ENCODE measurements around the gene OCSTAMP.

DNA sequence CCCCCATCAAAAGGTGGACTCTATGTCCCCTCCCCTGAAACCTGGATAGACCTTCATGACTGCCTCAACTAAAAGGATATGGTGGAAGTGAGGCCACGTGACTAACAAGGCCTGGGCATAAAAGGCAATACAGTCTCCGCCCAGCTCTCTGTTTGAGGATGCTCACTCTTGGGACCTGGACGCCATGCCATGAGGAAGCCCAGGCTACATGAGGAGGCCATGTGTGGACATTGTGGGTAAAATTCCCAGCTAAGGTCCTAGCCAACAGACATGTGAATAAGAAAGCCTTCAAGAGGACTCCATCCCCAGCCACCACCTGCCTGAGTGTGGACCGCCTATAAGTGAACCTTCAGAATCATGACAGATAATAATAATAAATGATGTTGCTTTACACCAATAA is 29.9 kb downstream of the OCSTAMP start:
- TF ChIP-seq, protein P1, sequence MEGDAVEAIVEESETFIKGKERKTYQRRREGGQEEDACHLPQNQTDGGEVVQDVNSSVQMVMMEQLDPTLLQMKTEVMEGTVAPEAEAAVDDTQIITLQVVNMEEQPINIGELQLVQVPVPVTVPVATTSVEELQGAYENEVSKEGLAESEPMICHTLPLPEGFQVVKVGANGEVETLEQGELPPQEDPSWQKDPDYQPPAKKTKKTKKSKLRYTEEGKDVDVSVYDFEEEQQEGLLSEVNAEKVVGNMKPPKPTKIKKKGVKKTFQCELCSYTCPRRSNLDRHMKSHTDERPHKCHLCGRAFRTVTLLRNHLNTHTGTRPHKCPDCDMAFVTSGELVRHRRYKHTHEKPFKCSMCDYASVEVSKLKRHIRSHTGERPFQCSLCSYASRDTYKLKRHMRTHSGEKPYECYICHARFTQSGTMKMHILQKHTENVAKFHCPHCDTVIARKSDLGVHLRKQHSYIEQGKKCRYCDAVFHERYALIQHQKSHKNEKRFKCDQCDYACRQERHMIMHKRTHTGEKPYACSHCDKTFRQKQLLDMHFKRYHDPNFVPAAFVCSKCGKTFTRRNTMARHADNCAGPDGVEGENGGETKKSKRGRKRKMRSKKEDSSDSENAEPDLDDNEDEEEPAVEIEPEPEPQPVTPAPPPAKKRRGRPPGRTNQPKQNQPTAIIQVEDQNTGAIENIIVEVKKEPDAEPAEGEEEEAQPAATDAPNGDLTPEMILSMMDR (IDR thresholded peaks at IDR 0.05): no peak
- TF ChIP-seq POLR2A (IDR thresholded peaks at IDR 0.05): no peak
